ENCODE data around the gene PDCD10. TPM values are rescaled to one million over a fixed set of nuclear protein-coding genes. Genes with fewer than 3 reads are reported as not detected.
A peak's percentile ranks its signal among the peaks of the same experiment; 100 is the strongest.

PDCD10 gene
- total and polyA plus RNA-seq, 2 donors: 48.9 to 88.7 TPM

DNA sequence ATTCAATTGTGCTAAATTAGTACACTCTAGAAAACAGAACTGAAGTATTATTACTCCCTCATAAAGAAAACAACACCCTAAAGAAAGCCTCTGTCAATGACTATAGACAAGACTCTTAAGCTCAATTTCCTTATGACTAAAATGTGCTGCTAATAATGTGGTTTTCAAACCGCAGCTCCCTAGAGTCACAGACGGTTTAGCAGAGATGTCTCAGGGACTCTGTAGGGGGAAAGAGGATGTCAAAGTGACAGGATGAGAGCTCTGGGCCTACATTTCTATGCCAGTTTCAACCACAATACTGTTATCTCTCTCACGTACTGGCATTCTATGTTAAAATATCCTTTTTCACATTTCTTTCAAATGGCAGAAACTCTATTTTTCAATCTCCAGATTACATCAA, 43.3 kb downstream of the PDCD10 start:
- Histone ChIP-seq H3K4me3 (ENCODE audit: low read depth, low read length) (no peak overlapping the region), H3K27ac (ENCODE audit: low read depth) (no peak overlapping the region), H3K36me3 (ENCODE audit: insufficient read depth) (peaks cover 3% of the 10 kb centered on the region), H3K4me1 (ENCODE audit: insufficient read depth) (no peaks in the 10 kb centered on the region)
- DNase-seq (ENCODE audit: extremely low spot score): no peak
- WGBS: 66% methylated on average over 3 of the region's 3 CpGs

DNA sequence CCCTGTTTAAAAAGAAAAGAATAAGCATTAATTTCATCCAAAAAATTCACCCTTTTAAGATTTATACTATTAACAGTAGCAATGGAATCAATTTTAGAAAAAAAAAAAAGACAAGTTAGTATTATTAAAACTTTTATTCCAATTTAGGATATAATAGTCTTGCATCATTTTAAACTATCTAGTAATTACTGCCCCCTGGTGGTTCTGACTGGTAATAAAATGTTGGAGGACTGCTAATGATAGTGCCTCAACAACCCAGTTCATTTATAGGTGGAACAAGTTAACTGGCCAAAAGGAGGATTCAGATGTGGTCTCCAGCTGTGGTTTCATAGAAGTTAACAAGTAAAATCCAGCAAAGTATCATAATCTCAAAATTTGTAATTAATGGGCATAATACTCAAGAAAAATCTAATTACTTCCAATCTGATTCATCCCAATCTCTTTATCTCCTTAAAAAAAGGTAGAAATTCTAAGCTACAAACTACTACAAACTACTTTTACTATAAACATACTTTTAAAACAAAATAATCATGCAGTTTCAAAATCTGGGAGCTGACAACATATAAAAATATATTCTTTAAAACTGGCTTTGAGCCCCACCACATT, 50.2 kb downstream of the PDCD10 start:
- DNase-seq (ENCODE audit: extremely low spot score): peak; percentile 31
- H3K4me1 ChIP-seq (ENCODE audit: insufficient read depth): no peaks in the 10 kb centered on the region
- H3K36me3 ChIP-seq (ENCODE audit: insufficient read depth): no peaks in the 10 kb centered on the region
- H3K4me3 ChIP-seq (ENCODE audit: low read depth, low read length): no peak overlapping the region
- H3K27ac ChIP-seq (ENCODE audit: low read depth): no peak overlapping the region

GRCh38 chr3:167679526-167679925, 55.2 kb downstream of the PDCD10 start:
- H3K4me1 ChIP-seq (ENCODE audit: insufficient read depth): no peaks in the 10 kb centered on the region
- no peak for DNase-seq (ENCODE audit: extremely low spot score)
- no peak overlapping the region for H3K4me3 ChIP-seq (ENCODE audit: low read depth, low read length)
- H3K36me3 ChIP-seq (ENCODE audit: insufficient read depth): no peaks in the 10 kb centered on the region
- WGBS: 70% methylated on average over 4 of the region's 4 CpGs
- no peak overlapping the region for H3K27ac ChIP-seq (ENCODE audit: low read depth)

GRCh38 chr3:167675848-167676247, 58.8 kb downstream of the PDCD10 start:
- no peak for DNase-seq (ENCODE audit: extremely low spot score)
- H3K27ac ChIP-seq (ENCODE audit: low read depth): no peak overlapping the region
- no peak overlapping the region for H3K4me3 ChIP-seq (ENCODE audit: low read depth, low read length)
- no peaks in the 10 kb centered on the region for H3K4me1 ChIP-seq (ENCODE audit: insufficient read depth)
- H3K36me3 ChIP-seq (ENCODE audit: insufficient read depth): no peaks in the 10 kb centered on the region
- WGBS: 100% methylated on average over 1 of the region's 1 CpG

- no peaks in the 10 kb centered on the region for H3K4me1 ChIP-seq (ENCODE audit: insufficient read depth)
- H3K4me3 ChIP-seq (ENCODE audit: low read depth, low read length): no peak overlapping the region
- H3K27ac ChIP-seq (ENCODE audit: low read depth): no peak overlapping the region
- WGBS: 90% methylated on average over 1 of the region's 1 CpG
- no peaks in the 10 kb centered on the region for H3K36me3 ChIP-seq (ENCODE audit: insufficient read depth)
- no peak for DNase-seq (ENCODE audit: extremely low spot score)
These were observed 61.5 kb downstream of the PDCD10 start for GRCh38 chr3:167673221-167673620.

- no peaks in the 10 kb centered on the region for H3K36me3 ChIP-seq (ENCODE audit: insufficient read depth)
- DNase-seq (ENCODE audit: extremely low spot score): no peak
- H3K4me3 ChIP-seq (ENCODE audit: low read depth, low read length): no peak overlapping the region
- H3K4me1 ChIP-seq (ENCODE audit: insufficient read depth): no peaks in the 10 kb centered on the region
- 86% methylated on average over 4 of the region's 4 CpGs for WGBS
- H3K27ac ChIP-seq (ENCODE audit: low read depth): no peak overlapping the region
These were observed 62.7 kb downstream of the PDCD10 start for GRCh38 chr3:167671878-167672427.

DNA sequence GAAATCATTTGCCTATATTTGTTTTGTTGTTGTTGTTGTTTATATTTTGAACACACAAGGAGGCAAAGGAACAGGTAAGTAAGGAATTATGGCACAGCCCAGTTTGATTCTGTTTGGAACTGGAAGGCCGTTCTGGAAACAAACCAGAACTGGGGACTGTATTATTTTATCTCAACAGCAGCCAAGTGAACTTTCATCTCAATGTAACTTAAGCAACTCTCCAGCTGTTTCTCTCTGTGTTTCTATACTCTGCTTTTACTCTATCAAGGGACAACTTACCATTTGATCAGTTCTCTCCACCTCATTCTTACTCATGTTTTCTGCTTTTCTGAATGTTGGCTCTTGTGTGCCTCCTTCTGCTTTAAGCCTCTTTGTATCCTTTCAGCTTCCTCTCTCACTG, 65.0 kb downstream of the PDCD10 start:
- Histone ChIP-seq H3K27ac (ENCODE audit: low read depth) (no peak overlapping the region), H3K4me1 (ENCODE audit: insufficient read depth) (no peaks in the 10 kb centered on the region), H3K36me3 (ENCODE audit: insufficient read depth) (no peaks in the 10 kb centered on the region), H3K4me3 (ENCODE audit: low read depth, low read length) (no peak overlapping the region)
- no peak for DNase-seq (ENCODE audit: extremely low spot score)
- WGBS: 48% methylated on average over 1 of the region's 1 CpG

DNA sequence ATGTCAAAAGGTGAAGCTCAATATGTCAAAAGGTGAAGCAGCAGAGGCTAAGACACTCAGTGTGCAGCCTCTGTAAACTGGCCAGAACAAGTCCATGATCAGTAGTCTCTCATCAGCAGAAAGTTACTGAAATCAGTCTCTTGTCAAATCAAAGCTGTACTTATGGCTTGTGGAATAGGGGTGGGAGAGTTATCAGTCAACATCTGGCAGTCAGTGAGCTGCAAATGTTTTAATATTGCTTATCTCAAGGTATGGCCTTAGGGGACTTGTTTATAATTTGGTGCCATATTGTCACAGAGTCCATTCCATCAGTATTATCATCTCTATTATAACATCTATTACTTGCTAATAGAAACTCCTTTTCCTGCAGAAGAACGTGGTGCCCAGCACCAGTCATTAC, 66.0 kb downstream of the PDCD10 start:
- Histone ChIP-seq H3K36me3 (ENCODE audit: insufficient read depth) (no peaks in the 10 kb centered on the region), H3K4me1 (ENCODE audit: insufficient read depth) (no peaks in the 10 kb centered on the region), H3K27ac (ENCODE audit: low read depth) (no peak overlapping the region), H3K4me3 (ENCODE audit: low read depth, low read length) (no peak overlapping the region)
- WGBS: 87% methylated on average over 1 of the region's 1 CpG
- no peak for DNase-seq (ENCODE audit: extremely low spot score)

- no peak overlapping the region for H3K4me3 ChIP-seq (ENCODE audit: low read depth, low read length)
- H3K4me1 ChIP-seq (ENCODE audit: insufficient read depth): no peaks in the 10 kb centered on the region
- H3K27ac ChIP-seq (ENCODE audit: low read depth): no peak overlapping the region
- DNase-seq (ENCODE audit: extremely low spot score): no peak
- WGBS: 79% methylated on average over 2 of the region's 2 CpGs
- no peaks in the 10 kb centered on the region for H3K36me3 ChIP-seq (ENCODE audit: insufficient read depth)
These were observed 68.1 kb downstream of the PDCD10 start for GRCh38 chr3:167666563-167666962.

DNA sequence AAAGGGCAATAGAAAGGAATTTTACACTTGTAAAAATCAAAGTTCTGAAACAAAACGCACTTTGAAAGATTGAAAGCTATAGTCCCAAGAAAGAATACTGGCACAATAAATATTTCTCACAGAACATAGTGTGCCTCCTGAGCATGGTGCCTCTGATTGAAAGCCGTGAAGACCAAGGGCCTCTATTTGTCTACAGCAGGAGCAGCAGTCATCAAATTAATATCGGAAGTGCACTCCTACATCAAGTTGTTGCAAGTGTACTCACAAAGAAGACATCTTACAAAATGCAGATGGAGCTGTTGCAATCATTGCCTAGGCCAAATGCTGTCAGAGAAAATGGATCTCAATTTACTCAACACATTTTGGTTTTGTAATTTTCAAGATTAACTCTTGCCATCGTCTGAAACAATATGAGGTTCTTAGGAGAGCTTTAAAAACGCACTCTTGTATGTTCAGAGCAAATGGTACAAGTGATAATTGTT, 71.7 kb downstream of the PDCD10 start:
- Histone ChIP-seq H3K36me3 (ENCODE audit: insufficient read depth) (no peaks in the 10 kb centered on the region), H3K4me1 (ENCODE audit: insufficient read depth) (no peaks in the 10 kb centered on the region), H3K27ac (ENCODE audit: low read depth) (no peak overlapping the region), H3K4me3 (ENCODE audit: low read depth, low read length) (no peak overlapping the region)
- 92% methylated on average over 5 of the region's 5 CpGs for WGBS
- no peak for DNase-seq (ENCODE audit: extremely low spot score)

GRCh38 chr3:167657684-167658225, 76.9 kb downstream of the PDCD10 start:
- 85% methylated on average over 3 of the region's 3 CpGs for WGBS
- Histone ChIP-seq H3K4me1 (ENCODE audit: insufficient read depth) (no peaks in the 10 kb centered on the region), H3K36me3 (ENCODE audit: insufficient read depth) (no peaks in the 10 kb centered on the region), H3K4me3 (ENCODE audit: low read depth, low read length) (no peak overlapping the region), H3K27ac (ENCODE audit: low read depth) (no peak overlapping the region)
- DNase-seq (ENCODE audit: extremely low spot score): no peak

DNA sequence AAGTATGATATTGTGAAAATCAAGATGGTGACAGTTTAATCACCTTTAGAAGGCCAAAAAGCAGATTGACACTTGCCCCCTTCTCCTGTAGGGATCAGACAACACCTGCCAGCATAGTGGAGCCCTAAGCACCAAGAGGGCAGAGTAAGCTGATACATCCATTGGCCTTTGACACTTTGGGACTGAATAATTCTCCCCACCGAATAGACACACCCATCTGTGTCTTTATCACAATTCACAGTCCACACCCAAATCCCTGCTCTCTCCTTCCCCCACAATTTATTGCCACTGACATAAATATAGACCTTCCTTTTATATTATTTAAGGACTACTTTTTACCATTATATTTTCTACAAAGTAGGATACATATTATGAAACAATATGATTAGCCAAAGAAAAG, 77.9 kb downstream of the PDCD10 start:
- Histone ChIP-seq H3K27ac (ENCODE audit: low read depth) (no peak overlapping the region), H3K4me1 (ENCODE audit: insufficient read depth) (no peaks in the 10 kb centered on the region), H3K4me3 (ENCODE audit: low read depth, low read length) (no peak overlapping the region), H3K36me3 (ENCODE audit: insufficient read depth) (no peaks in the 10 kb centered on the region)
- 72% methylated on average over 1 of the region's 1 CpG for WGBS
- no peak for DNase-seq (ENCODE audit: extremely low spot score)

- no peaks in the 10 kb centered on the region for H3K4me1 ChIP-seq (ENCODE audit: insufficient read depth)
- WGBS: 38% methylated on average over 1 of the region's 1 CpG
- no peaks in the 10 kb centered on the region for H3K36me3 ChIP-seq (ENCODE audit: insufficient read depth)
- no peak within 1 kb of the TSS for H3K4me3 ChIP-seq (ENCODE audit: low read depth, low read length)
- H3K27ac ChIP-seq (ENCODE audit: low read depth): no peak within 1 kb of the TSS
- DNase-seq (ENCODE audit: extremely low spot score): no peak
These were observed 80.9 kb downstream of the PDCD10 start, which contains the start of gene WDR49 for GRCh38 chr3:167653760-167654159. TSS of gene WDR49 (minus strand) at chr3:167653942. CDS start at chr3:167653425, 517 bp downstream.

GRCh38 chr3:167653155-167653554, 81.5 kb downstream of the PDCD10 start:
- no peaks in the 10 kb centered on the region for H3K36me3 ChIP-seq (ENCODE audit: insufficient read depth)
- WGBS: 71% methylated on average over 1 of the region's 1 CpG
- no peaks in the 10 kb centered on the region for H3K4me1 ChIP-seq (ENCODE audit: insufficient read depth)
- no peak overlapping the region for H3K4me3 ChIP-seq (ENCODE audit: low read depth, low read length)
- DNase-seq (ENCODE audit: extremely low spot score): no peak
- no peak overlapping the region for H3K27ac ChIP-seq (ENCODE audit: low read depth)

Measured in urinary bladder (tissue), 4 donors.